ENCODE measurements around the gene SMC3.
"Not testable (repeated sequence)": the region's sequence is repeated elsewhere in the genome, so short reads cannot be mapped to it uniquely, and the experiment has no call there.

The SMC3 gene

GRCh38 chr10:110628161-110628560, 60.7 kb downstream of the SMC3 start:
- DNase-seq, result no peak

- DNase-seq, result no peak
Measured at GRCh38 chr10:110629680-110630191, 62.2 kb downstream of the SMC3 start.

GRCh38 chr10:110631934-110632333, 64.4 kb downstream of the SMC3 start:
- no peak for DNase-seq

GRCh38 chr10:110632591-110633215, 65.2 kb downstream of the SMC3 start:
- no peak for DNase-seq

GRCh38 chr10:110634527-110635209, 67.2 kb downstream of the SMC3 start:
- DNase-seq, result no peak

- no peak for DNase-seq
Measured at GRCh38 chr10:110636572-110636931, 69.1 kb downstream of the SMC3 start.

DNA sequence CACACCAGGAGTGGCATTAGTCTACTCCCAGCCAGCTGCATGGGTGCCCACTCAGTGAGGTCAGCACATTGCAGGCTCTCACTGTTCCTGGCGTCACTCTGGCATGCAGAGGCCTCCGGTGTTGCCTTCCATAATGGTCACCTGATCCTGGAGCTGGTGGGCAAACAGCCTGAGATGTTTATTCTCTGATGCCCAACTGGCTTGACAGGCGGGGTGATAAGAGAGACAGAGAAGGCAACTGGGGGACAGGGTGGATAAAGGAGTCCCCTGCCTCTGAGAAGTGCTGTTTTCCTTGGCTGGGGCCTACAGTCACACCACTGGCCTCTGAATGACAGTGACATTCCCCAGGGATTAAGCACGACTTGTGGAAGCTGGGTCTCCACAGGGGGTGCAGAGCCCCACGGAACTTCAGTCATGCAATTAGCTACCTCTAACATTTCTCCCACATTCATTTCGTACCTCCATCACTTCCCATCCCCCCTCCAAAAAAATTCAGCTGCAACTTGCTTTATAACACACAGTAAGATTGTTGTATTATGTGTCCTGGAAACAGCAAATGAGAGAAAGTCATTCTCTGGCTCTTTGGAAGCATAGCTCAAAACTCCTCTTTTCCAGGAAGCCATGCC, 69.5 kb downstream of the SMC3 start:
- no peak for DNase-seq

DNA sequence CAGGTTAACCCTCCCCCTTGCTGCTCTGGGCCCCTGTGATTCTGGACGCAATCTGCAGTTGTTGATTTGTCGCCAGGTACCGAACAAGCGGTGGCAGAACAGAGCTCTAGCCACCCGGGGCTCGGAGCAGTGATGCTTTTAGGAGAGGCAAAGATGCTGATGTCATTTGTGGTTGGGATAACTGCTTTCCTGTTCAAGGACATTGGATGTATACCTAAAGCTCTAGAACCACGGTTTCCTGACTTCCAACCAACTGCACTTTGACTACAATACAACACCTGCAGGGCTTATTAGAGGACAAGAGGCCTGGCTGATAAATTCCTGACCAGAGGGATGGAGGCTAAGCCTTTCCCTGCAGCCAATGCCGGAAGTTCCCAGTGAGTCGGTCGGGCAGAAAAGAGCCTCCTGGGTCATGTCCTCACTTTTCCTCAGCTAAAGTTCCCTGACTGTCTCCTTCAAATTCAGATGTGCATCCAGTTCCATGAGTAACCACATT, 70.1 kb downstream of the SMC3 start:
- DNase-seq, result no peak

GRCh38 chr10:110638319-110638718, 70.8 kb downstream of the SMC3 start:
- no peak for DNase-seq

GRCh38 chr10:110639046-110639445, 71.6 kb downstream of the SMC3 start:
- DNase-seq, result not testable (repeated sequence)

DNA sequence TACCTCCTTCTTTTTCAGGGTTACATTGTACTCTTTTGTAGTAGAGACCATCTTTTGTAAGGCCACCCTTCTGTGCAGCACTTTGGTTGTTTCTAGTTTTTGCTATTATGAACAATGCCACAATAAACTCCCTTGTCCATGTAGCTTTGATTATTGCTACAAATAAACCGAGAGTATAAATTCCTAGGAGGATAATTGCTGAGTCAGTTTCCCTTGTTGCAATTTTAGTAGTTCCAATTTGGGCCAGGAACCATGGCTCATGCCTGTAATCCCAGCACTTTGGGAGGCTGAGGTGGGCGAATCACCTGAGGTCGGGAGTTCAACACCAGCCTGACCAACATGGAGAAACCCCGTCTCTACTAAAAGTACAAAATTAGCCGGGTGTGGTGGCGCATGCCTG, 72.4 kb downstream of the SMC3 start:
- DNase-seq, result not testable (repeated sequence)

DNA sequence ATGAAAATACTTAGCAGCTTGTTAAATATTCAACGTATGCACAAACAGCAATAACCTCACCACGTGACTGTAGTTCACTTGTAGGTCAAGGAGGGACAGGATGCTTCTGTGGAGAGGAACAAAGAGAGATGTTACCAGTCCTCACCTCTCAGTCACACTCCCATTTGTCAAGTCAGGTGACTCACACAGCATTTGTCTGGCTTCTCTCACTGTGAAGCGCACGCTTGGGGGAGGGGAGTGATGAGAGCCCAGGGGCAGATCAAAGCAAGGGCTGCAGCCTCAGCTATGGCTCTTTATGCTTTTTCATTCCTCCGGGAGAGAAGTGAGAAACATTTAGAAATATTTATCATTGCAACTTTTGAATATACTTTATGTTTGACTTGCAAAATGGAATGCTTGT, 73.8 kb downstream of the SMC3 start:
- peak; percentile 26 for DNase-seq

GRCh38 chr10:110642204-110643034, 74.9 kb downstream of the SMC3 start:
- DNase-seq, result no peak

GRCh38 chr10:110643035-110643652, 75.6 kb downstream of the SMC3 start:
- no peak for DNase-seq

DNA sequence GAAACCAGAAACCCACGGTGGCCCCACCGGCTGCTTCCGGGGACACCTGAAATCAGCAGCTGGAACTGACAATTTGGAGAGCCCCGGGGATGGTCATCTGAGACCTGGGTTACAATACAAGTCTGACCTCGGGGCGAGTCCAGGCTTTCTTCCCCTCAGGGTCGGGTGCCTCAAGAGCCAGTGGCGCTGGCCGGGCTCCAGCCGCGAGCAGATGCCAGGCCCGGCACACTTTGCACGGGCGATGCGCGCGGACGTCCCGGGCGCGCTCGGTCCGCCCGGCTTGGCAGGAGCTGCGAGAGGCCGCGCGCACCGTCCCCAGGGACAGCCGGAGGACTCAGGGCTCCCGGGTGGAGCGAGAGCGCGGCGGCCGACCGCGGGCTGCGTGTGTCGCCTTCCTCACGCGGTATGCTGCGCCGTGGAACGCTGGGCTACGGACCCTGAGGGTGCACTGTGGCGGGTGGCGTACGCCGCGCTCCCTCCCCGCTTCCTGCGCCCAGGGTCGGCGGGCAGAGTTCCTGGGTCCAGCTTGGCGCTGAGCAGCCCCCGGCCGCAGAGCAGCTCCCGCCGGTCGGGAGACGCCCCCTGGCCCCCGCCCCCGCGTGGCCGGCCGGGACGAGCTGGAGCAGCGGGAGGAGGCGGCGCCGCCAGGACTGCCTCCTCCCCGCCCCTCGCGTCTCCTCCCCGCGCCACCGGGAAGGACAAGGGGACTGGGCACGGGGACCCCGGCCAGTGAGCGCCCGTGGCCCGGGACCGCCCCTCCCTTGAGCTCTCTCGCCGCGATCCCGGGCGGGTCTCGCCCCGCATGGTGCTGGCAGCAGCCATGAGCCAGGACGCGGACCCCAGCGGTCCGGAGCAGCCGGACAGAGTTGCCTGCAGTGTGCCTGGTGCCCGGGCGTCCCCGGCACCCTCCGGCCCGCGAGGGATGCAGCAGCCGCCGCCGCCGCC, 76.4 kb downstream of the SMC3 start, which contains the start of gene RBM20:
TSS of gene RBM20 (plus strand) at position 684 of the 945 bp plus-strand sequence. CDS start at position 803, 119 bp downstream.
- peak; percentile 42 for DNase-seq

- DNase-seq, result no peak
Measured at GRCh38 chr10:110644598-110645462, 77.3 kb downstream of the SMC3 start.

DNA sequence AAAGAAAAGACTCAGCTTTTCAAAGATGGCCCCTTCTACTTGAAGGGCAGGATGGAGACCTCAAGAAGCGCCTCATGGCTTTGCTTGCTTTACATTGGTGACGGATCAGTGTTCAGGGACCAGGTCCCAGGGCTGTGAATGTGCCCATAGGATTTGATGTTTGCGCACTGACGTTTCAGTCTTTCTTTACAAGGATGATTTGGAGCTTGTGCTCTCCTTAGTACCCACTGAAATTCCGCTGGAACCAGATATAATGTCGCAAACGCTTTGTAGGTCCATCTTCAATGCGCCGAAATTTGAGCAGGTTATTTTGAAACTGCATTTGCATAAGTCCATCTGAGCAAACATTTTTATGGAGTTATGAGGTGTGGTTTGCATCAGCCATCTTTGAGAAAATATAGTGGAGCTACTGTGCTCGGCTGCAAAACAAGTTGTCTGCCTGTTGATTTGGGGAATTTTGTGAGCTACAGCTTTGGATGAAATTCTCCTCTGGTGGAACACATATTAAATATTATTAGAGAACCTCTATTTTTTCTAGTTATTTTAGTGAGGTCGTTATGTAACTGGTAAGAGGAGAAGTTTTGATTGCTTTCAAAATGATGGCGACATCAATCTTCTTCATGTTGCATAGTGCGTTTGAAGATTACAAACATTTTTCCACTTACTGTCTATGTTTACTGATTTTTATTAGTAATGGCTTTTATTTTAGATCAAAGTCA, 79.1 kb downstream of the SMC3 start:
- DNase-seq, result no peak

DNA sequence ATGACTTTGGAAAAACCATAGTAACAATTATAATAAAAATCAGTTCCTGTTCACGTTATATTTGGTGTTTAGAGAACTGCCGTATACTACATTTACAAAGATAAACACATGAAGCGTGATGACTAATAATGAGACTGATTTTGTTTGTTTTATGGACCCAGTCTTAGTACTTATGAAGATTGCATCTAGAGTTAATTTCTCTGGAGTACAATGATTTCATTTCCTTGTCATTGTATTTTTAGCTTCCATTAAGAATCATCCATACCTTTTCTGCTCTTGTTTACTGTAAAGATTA, 79.6 kb downstream of the SMC3 start:
- no peak for DNase-seq

DNA sequence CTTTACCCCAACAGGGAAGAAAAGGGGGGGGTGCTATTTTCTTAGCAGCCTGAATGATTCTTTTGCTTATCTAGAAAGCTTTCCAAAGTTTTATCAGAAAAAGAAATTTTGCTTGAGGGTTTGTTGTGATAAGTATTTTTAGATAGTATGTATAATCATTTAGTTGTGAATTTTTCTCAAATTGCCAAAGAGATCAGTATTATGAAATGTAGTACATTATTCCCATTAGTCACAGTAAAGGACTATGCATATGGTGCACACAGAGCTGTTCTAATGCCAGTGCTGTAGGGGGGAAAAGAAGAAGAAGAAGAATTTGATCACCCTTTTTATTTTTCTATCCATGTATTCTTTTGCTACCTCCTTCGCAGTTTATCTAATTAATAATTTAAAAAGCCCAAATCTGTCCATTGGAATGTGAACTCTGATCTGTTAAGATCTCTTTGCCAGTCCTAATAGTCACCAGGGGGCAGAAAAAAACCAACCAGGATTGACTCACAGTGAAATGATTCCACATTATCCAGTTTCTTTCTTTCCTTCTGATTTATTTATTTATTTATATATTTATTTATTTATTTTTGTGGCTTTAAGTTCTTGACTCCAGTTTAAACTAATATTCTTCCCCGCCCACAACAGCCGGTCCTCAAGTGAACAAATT, 81.3 kb downstream of the SMC3 start:
- no peak for DNase-seq
